ENCODE measurements around the gene CCDC191. TPM values are rescaled to one million over a fixed set of nuclear protein-coding genes. Genes with fewer than 3 reads are reported as not detected.

Gene CCDC191
- total RNA-seq, 6 experiments from 2014 or later = 0.83 to 1.5 (median 1.2) TPM

DNA sequence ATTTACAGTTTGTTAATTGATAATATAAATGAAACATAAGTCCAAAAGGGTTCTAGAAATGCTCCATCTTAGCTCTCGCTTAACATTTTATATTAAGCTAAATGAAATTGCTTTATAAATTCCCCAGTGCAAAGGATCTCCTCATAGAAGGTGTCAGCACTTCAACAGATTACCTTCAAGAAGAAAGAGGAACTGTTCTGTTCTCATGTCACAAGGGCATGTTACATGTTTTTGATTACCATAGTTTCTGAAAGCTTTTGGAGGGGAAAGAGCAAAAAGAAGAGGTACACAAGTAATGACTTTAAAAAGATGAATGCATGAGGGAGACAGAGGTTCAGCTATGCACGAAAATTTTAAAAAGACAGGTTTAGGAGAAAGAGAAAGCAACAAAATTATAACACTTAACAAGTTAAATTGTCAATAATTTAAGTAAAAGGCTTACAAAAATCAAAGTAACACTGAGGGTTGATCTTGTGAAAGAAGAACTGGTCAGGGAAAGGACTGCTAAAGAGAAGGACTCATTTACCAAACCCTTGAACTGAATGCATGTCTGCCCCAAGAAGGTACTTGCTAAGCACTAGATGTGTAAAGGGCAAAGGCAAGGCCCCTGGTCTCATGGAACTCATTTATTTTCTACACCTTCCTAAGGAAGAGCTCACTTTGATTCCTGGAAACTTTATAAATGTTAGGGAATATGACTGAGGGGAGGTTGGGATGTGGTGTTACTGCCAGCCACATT lies 45.1 kb downstream of the CCDC191 start:
- TF ChIP-seq, protein P1, sequence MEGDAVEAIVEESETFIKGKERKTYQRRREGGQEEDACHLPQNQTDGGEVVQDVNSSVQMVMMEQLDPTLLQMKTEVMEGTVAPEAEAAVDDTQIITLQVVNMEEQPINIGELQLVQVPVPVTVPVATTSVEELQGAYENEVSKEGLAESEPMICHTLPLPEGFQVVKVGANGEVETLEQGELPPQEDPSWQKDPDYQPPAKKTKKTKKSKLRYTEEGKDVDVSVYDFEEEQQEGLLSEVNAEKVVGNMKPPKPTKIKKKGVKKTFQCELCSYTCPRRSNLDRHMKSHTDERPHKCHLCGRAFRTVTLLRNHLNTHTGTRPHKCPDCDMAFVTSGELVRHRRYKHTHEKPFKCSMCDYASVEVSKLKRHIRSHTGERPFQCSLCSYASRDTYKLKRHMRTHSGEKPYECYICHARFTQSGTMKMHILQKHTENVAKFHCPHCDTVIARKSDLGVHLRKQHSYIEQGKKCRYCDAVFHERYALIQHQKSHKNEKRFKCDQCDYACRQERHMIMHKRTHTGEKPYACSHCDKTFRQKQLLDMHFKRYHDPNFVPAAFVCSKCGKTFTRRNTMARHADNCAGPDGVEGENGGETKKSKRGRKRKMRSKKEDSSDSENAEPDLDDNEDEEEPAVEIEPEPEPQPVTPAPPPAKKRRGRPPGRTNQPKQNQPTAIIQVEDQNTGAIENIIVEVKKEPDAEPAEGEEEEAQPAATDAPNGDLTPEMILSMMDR (IDR thresholded peaks at IDR 0.05) = no peak
- no peak for DNase-seq

DNA sequence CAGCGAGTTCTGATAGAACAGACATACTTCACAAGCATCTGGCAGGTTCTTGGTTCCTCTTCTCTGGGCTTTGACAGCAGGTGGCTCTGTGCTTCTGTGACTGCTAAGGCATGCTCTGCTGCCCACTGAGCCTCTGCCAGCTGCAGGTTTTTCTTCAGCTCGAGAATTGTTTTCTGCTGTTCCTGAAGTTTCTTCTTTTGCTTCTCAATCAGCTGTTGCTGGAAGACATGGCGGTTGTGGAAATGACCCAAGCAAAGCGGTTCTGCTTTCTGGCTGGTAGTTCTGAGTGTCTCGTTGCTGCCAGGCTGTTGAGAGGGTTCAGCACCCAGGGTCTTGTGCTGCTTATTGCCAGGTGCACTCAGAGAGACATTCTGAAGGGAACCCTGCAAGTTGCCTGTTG lies 50.8 kb downstream of the CCDC191 start:
- no peaks in the 10 kb centered on the region for H3K27me3 Mint-ChIP-seq (ENCODE audit: insufficient read depth)
- DNase-seq = no peak
- H3K4me1 Mint-ChIP-seq (ENCODE audit: low read depth) = no peaks in the 10 kb centered on the region
- no peak overlapping the region for H3K27ac Mint-ChIP-seq
- H3K9me3 Mint-ChIP-seq = peaks cover 6% of the 10 kb centered on the region; the same call in 1 of the 2 replicates
- TF ChIP-seq, protein P1 (IDR thresholded peaks at IDR 0.05) = no peak
- peaks cover 8% of the 10 kb centered on the region for H3K36me3 Mint-ChIP-seq (ENCODE audit: low read depth)
- no peak overlapping the region for H3K4me3 Mint-ChIP-seq

More for the DNA sequence above, 45.1 kb downstream of the CCDC191 start:
- H3K27me3 Mint-ChIP-seq (ENCODE audit: insufficient read depth) = no peaks in the 10 kb centered on the region
- no peaks in the 10 kb centered on the region for H3K4me1 Mint-ChIP-seq (ENCODE audit: low read depth)
- H3K27ac Mint-ChIP-seq = no peak overlapping the region
- H3K9me3 Mint-ChIP-seq = no peaks in the 10 kb centered on the region
- no peaks in the 10 kb centered on the region for H3K36me3 Mint-ChIP-seq (ENCODE audit: low read depth)
- H3K4me3 Mint-ChIP-seq = no peak overlapping the region

DNA sequence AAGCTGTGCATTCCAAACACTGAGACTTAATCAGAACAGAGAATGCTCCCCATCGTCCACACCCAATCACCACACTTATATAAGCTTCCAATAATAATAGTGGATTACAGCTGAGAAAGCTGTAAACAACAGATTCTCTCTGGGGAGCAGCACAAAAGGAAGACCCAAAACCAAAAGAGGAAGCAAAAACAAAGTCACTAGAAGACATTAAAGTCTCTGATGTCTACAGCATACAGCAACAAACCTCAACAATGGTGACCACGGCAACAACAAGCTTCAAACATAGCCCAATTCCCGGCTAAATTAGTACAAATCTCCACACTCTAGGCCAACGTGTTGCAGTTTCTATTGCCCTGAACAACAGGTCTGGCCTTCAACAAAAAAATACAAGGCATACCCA lies 70.8 kb downstream of the CCDC191 start:
- DNase-seq = no peak
- Mint-ChIP-seq H3K36me3 (ENCODE audit: low read depth) (no peaks in the 10 kb centered on the region), H3K4me1 (ENCODE audit: low read depth) (no peaks in the 10 kb centered on the region), H3K9me3 (no peaks in the 10 kb centered on the region), H3K27me3 (ENCODE audit: insufficient read depth) (no peaks in the 10 kb centered on the region; the same call in 1 of the 2 replicates), H3K27ac (no peak overlapping the region), H3K4me3 (no peak overlapping the region)
- TF ChIP-seq, protein P1 (IDR thresholded peaks at IDR 0.05) = no peak

DNA sequence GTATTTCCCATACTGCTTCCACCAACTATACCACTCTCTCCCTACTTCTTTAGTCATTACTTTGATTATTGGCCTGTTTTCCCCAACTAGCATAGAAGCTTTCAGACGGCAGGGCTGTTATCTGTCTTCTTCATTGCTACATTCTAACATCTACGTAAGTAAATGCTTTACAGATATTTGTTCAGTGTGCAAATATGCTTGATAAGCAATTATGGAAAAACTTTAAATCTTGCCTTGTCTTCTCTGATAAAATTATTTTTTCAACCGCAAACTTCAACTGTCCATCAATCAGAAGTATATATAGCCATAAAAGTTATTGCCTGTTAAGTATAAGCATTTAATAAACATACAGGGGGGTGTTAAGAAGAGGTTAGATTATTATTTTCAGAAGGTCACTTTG lies 72.8 kb downstream of the CCDC191 start:
- no peak for DNase-seq
- Mint-ChIP-seq H3K27me3 (ENCODE audit: insufficient read depth) (no peaks in the 10 kb centered on the region), H3K4me1 (ENCODE audit: low read depth) (no peaks in the 10 kb centered on the region), H3K4me3 (no peak overlapping the region), H3K36me3 (ENCODE audit: low read depth) (no peaks in the 10 kb centered on the region), H3K9me3 (no peaks in the 10 kb centered on the region), H3K27ac (no peak overlapping the region)
- TF ChIP-seq, protein P1 (IDR thresholded peaks at IDR 0.05) = no peak

DNA sequence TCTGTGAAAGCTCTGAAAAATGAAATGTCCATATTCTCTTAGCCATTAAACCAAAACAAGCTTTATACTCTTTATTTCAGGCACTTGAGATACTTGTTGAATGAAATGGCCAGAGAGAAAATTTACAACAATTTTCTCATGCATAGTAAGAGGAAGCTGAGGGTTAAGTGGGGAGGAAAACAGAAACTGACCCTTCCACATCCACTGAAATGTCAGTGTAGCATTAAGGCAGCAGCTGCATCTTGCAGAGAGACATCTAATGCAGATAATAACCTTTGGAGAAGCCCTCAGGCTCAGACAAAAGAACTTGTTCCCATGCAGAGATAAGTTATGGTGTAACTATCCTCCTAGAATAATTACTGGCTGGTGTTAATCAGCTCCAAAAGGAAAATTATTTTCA lies 74.5 kb downstream of the CCDC191 start:
- H3K27me3 Mint-ChIP-seq (ENCODE audit: insufficient read depth) = no peaks in the 10 kb centered on the region
- no peak overlapping the region for H3K27ac Mint-ChIP-seq
- TF ChIP-seq, protein P1 (IDR thresholded peaks at IDR 0.05) = no peak
- no peak overlapping the region for H3K4me3 Mint-ChIP-seq
- no peak for DNase-seq
- no peaks in the 10 kb centered on the region for H3K9me3 Mint-ChIP-seq
- no peaks in the 10 kb centered on the region for H3K36me3 Mint-ChIP-seq (ENCODE audit: low read depth)
- H3K4me1 Mint-ChIP-seq (ENCODE audit: low read depth) = no peaks in the 10 kb centered on the region
